Liver (tissue), 9 donors: ENCODE results near the gene AHNAK2. TPM values are rescaled to one million over a fixed set of nuclear protein-coding genes. Genes with fewer than 3 reads are reported as not detected.

Experiments
- DNase-seq: peaks from one replicate; pipeline ENCODE4 v3.0.0-alpha.2; 2017; ENCODE audit warnings: low spot score
- H3K27ac ChIP-seq, 2 donors: one replicate each; pipeline ENCODE4 v1.7.0; 2013; ENCODE audit warnings: inconsistent platforms in 2 of 2, low read length in 2 of 2, control low read depth in 1 of 2, low read depth in 1 of 2, mild to moderate bottlenecking in 1 of 2
- H3K27me3 ChIP-seq, 4 donors: one replicate each; pipeline versions ENCODE4 v1.6.1 to v1.7.0; 2013; ENCODE audit warnings: low read length in 3 of 4, inconsistent platforms in 1 of 4, mild to moderate bottlenecking in 1 of 4, moderate library complexity in 1 of 4; ENCODE audit not compliant: control insufficient read depth in 4 of 4, insufficient read depth in 4 of 4
- H3K36me3 ChIP-seq, 4 donors: one replicate each; pipeline versions ENCODE4 v1.6.1 to v1.7.0; 2013; ENCODE audit warnings: low read length in 3 of 4, mild to moderate bottlenecking in 3 of 4, low read depth in 1 of 4, moderate library complexity in 1 of 4; ENCODE audit not compliant: control insufficient read depth in 4 of 4, insufficient read depth in 3 of 4
- H3K4me1 ChIP-seq, 4 donors: one replicate each; pipeline versions ENCODE4 v1.6.1 to v1.7.0; 2013; ENCODE audit warnings: low read length in 3 of 4, mild to moderate bottlenecking in 3 of 4, moderate library complexity in 1 of 4; ENCODE audit not compliant: control insufficient read depth in 4 of 4, insufficient read depth in 4 of 4
- H3K4me3 ChIP-seq, 3 donors: one replicate each; pipeline versions ENCODE4 v1.6.1 to v1.7.0; 2013; ENCODE audit warnings: low read length in 3 of 3, control low read depth in 1 of 3, low read depth in 1 of 3, mild to moderate bottlenecking in 1 of 3
- H3K9ac ChIP-seq, 2 donors: one replicate each; pipeline ENCODE4 v1.7.0; 2013; ENCODE audit warnings: low read length in 2 of 2, mild to moderate bottlenecking in 2 of 2, moderate library complexity in 2 of 2, control low read depth in 1 of 2, low read depth in 1 of 2
- H3K9me3 ChIP-seq, 4 donors: one replicate each; pipeline versions ENCODE4 v1.6.1 to v1.7.0; 2013; ENCODE audit warnings: low read length in 3 of 4; ENCODE audit not compliant: control insufficient read depth in 4 of 4
- ATF3 ChIP-seq: IDR thresholded peaks from 2 replicates; pipeline ENCODE4 v1.6.1; 2016; ENCODE audit warnings: antibody characterized with exemption
- CTCF ChIP-seq: fragments of 150-350 bp; IDR thresholded peaks from 2 replicates; pipeline ENCODE4 v1.5.1; 2017; ENCODE audit warnings: improper control_type of control experiment, low read depth, low read length; ENCODE audit not compliant: missing input control
- EGR1 ChIP-seq, 2 donors: IDR thresholded peaks; 2 replicates each; pipeline ENCODE4 v1.6.1; 2016 to 2018; ENCODE audit warnings: antibody characterized with exemption in 2 of 2, low read depth in 2 of 2
- FOXA1 ChIP-seq: IDR thresholded peaks from 2 replicates; pipeline ENCODE4 v1.6.1; 2016; ENCODE audit warnings: antibody characterized with exemption
- FOXA2 ChIP-seq: IDR thresholded peaks from 2 replicates; pipeline ENCODE4 v1.6.1; 2016; ENCODE audit warnings: antibody characterized with exemption
- GABPA ChIP-seq, 2 donors: IDR thresholded peaks in 1 of 2; conservative IDR thresholded peaks in 1 of 2; 2 replicates each; pipeline ENCODE4 v1.6.1; 2016; ENCODE audit warnings: antibody characterized with exemption in 2 of 2, mild to moderate bottlenecking in 1 of 2, moderate library complexity in 1 of 2
- HNF4A ChIP-seq, 2 donors: conservative IDR thresholded peaks; 2 replicates each; pipeline ENCODE4 v1.6.1; 2016; ENCODE audit warnings: antibody characterized with exemption in 2 of 2, mild to moderate bottlenecking in 2 of 2
- HNF4G ChIP-seq: IDR thresholded peaks from 2 replicates; pipeline ENCODE4 v1.6.1; 2016; ENCODE audit warnings: antibody characterized with exemption
- JUND ChIP-seq, 2 donors: IDR thresholded peaks; 2 replicates each; pipeline ENCODE4 v1.6.1; 2016; ENCODE audit warnings: antibody characterized with exemption in 2 of 2
- MAX ChIP-seq: IDR thresholded peaks from 2 replicates; pipeline ENCODE4 v1.6.1; 2016; ENCODE audit warnings: antibody characterized with exemption
- RAD21 ChIP-seq, 2 donors: IDR thresholded peaks; 2 replicates each; pipeline ENCODE4 v1.6.1; 2016; ENCODE audit warnings: antibody characterized with exemption in 2 of 2, mild to moderate bottlenecking in 2 of 2
- REST ChIP-seq: IDR thresholded peaks from 2 replicates; pipeline ENCODE4 v1.6.1; 2016; ENCODE audit warnings: antibody characterized with exemption, mild to moderate bottlenecking
- RXRA ChIP-seq, 2 donors: IDR thresholded peaks; 2 replicates each; pipeline ENCODE4 v1.6.1; 2017 to 2018; ENCODE audit warnings: antibody characterized with exemption in 2 of 2, mild to moderate bottlenecking in 1 of 2
- SP1 ChIP-seq: IDR thresholded peaks from 2 replicates; pipeline ENCODE4 v1.6.1; 2018; ENCODE audit warnings: antibody characterized with exemption, mild to moderate bottlenecking
- TAF1 ChIP-seq: conservative IDR thresholded peaks from 2 replicates; pipeline ENCODE4 v1.6.1; 2016; ENCODE audit warnings: antibody characterized with exemption, mild to moderate bottlenecking
- YY1 ChIP-seq: IDR thresholded peaks from 2 replicates; pipeline ENCODE4 v1.6.1; 2016; ENCODE audit warnings: antibody characterized with exemption, mild to moderate bottlenecking
- ZBTB33 ChIP-seq: IDR thresholded peaks from 2 replicates; pipeline ENCODE4 v1.6.1; 2016; ENCODE audit warnings: antibody characterized with exemption
- WGBS: extraction: QIAGEN DNeasy Blood & Tissue Kit; methylation state at CpG from one replicate; pipeline ENCODE4 v1.1.7; 2013; 5-methylcytosine and 5-hydroxymethylcytosine counted together
- polyA plus RNA-seq, 2 donors: library from polyadenylated mRNA; stranded (reverse) in 1 of 2; unstranded in 1 of 2; fragments of 200-250 nt in 1 of 2; fragments of >200 nt in 1 of 2; fragmentation: Nextera tagmentation in 1 of 2; extraction: Ambion mirVana in 1 of 2; gene quantifications; one replicate each; pipeline versions ENCODE4 v1.2.1 to v1.2.3, GENCODE V29; 2013 to 2015
- total RNA-seq, 2 donors: library from RNA; depleted of rRNA; stranded (reverse); fragments of >200 nt; gene quantifications; one replicate each; pipeline ENCODE4 v1.2.3, GENCODE V29; 2014
- donor health status: healthy.
- donor health status: healthy.
- donor health status: healthy.
- donor health status: healthy.
- donor health status: healthy.

AHNAK2 gene
- total and polyA plus RNA-seq, 4 donors: 0.05 to 2.6 (median 1.2) TPM

- peak; percentile 27 for DNase-seq
- no peak overlapping the region for H3K4me3 ChIP-seq
- peaks cover 5 to 16% (median 6%) of the 10 kb centered on the region in 4 donors for H3K4me1 ChIP-seq
- no peak overlapping the region for H3K9ac ChIP-seq
- no peak overlapping the region for H3K27ac ChIP-seq
- WGBS: 78% methylated on average over 37 of the region's 37 CpGs
- no peaks in the 10 kb centered on the region for H3K9me3 ChIP-seq
- no peaks in the 10 kb centered on the region for H3K27me3 ChIP-seq
- H3K36me3 ChIP-seq: peaks cover 0 to 4% (median 0%) of the 10 kb centered on the region in 4 donors
- TF ChIP-seq HNF4A (conservative IDR thresholded peaks at IDR 0.05): no peak
- TF ChIP-seq EGR1 (IDR thresholded peaks at IDR 0.05; ENCODE audit: low read depth in 2 of 2): no peak
- TF ChIP-seq RXRA (IDR thresholded peaks at IDR 0.05): no peak
Observed at GRCh38 chr14:104897330-104898194, 80.6 kb downstream of the AHNAK2 start.

- H3K9me3 ChIP-seq: no peaks in the 10 kb centered on the region
- TF ChIP-seq FOXA1: no peak
- no peak for TF ChIP-seq TAF1
- no peak for TF ChIP-seq FOXA2
- TF ChIP-seq SP1: no peak
- no peak for TF ChIP-seq HNF4A (conservative IDR thresholded peaks at IDR 0.05)
- no peak for TF ChIP-seq HNF4G
- TF ChIP-seq YY1: no peak
- no peak for TF ChIP-seq MAX
- no peak for TF ChIP-seq RAD21 (IDR thresholded peaks at IDR 0.05)
- no peak for TF ChIP-seq JUND (IDR thresholded peaks at IDR 0.05)
- no peak for TF ChIP-seq REST
- no peak for TF ChIP-seq GABPA (IDR thresholded peaks at IDR 0.05 in 1 of 2, conservative IDR thresholded peaks at IDR 0.05 in 1 of 2)
- TF ChIP-seq RXRA (IDR thresholded peaks at IDR 0.05): no peak
- TF ChIP-seq ZBTB33: no peak
- TF ChIP-seq ATF3: no peak
- TF ChIP-seq CTCF: no peak
- no peak overlapping the region for H3K4me3 ChIP-seq
- H3K27ac ChIP-seq: no peak overlapping the region
- 82% methylated on average over 34 of the region's 34 CpGs for WGBS
- peaks cover 0 to 5% (median 0%) of the 10 kb centered on the region in 4 donors for H3K36me3 ChIP-seq
- peaks cover 5 to 16% (median 6%) of the 10 kb centered on the region in 4 donors for H3K4me1 ChIP-seq
- no peaks in the 10 kb centered on the region for H3K27me3 ChIP-seq
- no peak overlapping the region for H3K9ac ChIP-seq
- DNase-seq: peak; percentile 31
Observed at GRCh38 chr14:104895786-104896661, 82.2 kb downstream of the AHNAK2 start.
